A673 (cell line): Measurements from ENCODE around the gene CAMKK2. TPM values are rescaled to one million over a fixed set of nuclear protein-coding genes. Genes with fewer than 3 reads are reported as not detected.

Experiments used
- BruUV-seq: library from RNA; stranded (reverse); fragments of 400-500 nt; replicated peaks from 2 replicates; lab custom pipeline; 2021; lab: Mats Ljungman, UMichigan
- CTCF ChIA-PET: fragments of 300-600 bp; sonication (Branson Sonifier 250); formaldehyde crosslinking; loops from one replicate; lab custom pipeline; 2022; ENCODE audit warnings: antibody characterized with exemption; lab: Charles Lee
- POLR2A ChIA-PET: fragments of 300-600 bp; sonication (Branson Sonifier 250); formaldehyde crosslinking; loops from one replicate; lab custom pipeline; 2022; ENCODE audit warnings: antibody characterized with exemption; ENCODE audit not compliant: low non-redundant PET; lab: Charles Lee
- DNase-seq: peaks from one replicate; pipeline ENCODE4 v3.0.0-alpha.2; 2015; ENCODE audit warnings: low spot score
- H3K27ac ChIP-seq: fragments of 200-600 bp; sonication (generic); 2 replicates; pipeline ENCODE4 v1.5.1; 2016; ENCODE audit warnings: mixed run types, low read depth, mild to moderate bottlenecking, mixed read lengths, antibody characterized with exemption, low read length; ENCODE audit not compliant: poor library complexity, severe bottlenecking
- H3K27me3 ChIP-seq: fragments of 200-600 bp; sonication (generic); replicated peaks from 2 replicates; pipeline ENCODE4 v1.6.1; 2017; ENCODE audit warnings: mixed run types, low read depth, mild to moderate bottlenecking, mixed read lengths, antibody characterized with exemption, low read length; ENCODE audit not compliant: insufficient read depth, poor library complexity
- H3K36me3 ChIP-seq: fragments of 200-600 bp; sonication (generic); 2 replicates; pipeline ENCODE4 v1.6.1; 2016; ENCODE audit warnings: mixed run types, mild to moderate bottlenecking, mixed read lengths, antibody characterized with exemption, low read length; ENCODE audit not compliant: insufficient read depth, poor library complexity, severe bottlenecking
- H3K4me1 ChIP-seq: fragments of 200-600 bp; sonication (generic); 2 replicates; pipeline ENCODE4 v1.6.1; 2017; ENCODE audit warnings: mixed run types, mild to moderate bottlenecking, mixed read lengths, antibody characterized with exemption, low read length; ENCODE audit not compliant: insufficient read depth, poor library complexity, severe bottlenecking
- H3K4me3 ChIP-seq: fragments of 200-600 bp; sonication (generic); 2 replicates; pipeline ENCODE4 v1.5.1; 2016; ENCODE audit warnings: low read depth, mixed run types, mild to moderate bottlenecking, mixed read lengths, low read length; ENCODE audit not compliant: poor library complexity, severe bottlenecking
- H3K9me3 ChIP-seq: fragments of 200-600 bp; sonication (generic); 2 replicates; pipeline ENCODE4 v1.6.1; 2016; ENCODE audit warnings: mixed run types, low read depth, mild to moderate bottlenecking, mixed read lengths, antibody characterized with exemption, low read length; ENCODE audit not compliant: poor library complexity, severe bottlenecking
- CTCF ChIP-seq: fragments of 300-800, 200-600 bp; sonication (generic); conservative IDR thresholded peaks from 2 replicates; pipeline ENCODE4 v1.5.1; 2017; ENCODE audit warnings: low read depth, mild to moderate bottlenecking, antibody characterized with exemption, low read length, moderate library complexity, mixed read lengths
- EZH2 ChIP-seq: fragments of 200-600 bp; sonication (generic); IDR thresholded peaks from 2 replicates; pipeline ENCODE4 v1.6.1; 2017; ENCODE audit warnings: borderline replicate concordance, low read depth, mild to moderate bottlenecking, mixed read lengths, antibody characterized with exemption, low read length; ENCODE audit not compliant: poor library complexity, severe bottlenecking
- intact Hi-C: fragments of 100-400 bp; cut with micrococcal nuclease; formaldehyde crosslinking; loops from one replicate; pipeline ENCODE4 v1.10.0; 2022; ENCODE audit not compliant: unreplicated experiment
- total RNA-seq: library from RNA; stranded (reverse); gene quantifications from 2 replicates; pipeline ENCODE4 v1.2.3, GENCODE V29; 2021

Gene CAMKK2
- total RNA-seq, 1 experiment from 2014 or later, result 33.0 TPM

GRCh38 chr12:121274036-121274763 lies 22.3 kb downstream of the CAMKK2 start:
- ChIA-PET CTCF (no interaction called here), POLR2A (no interaction called here)
- TF ChIP-seq EZH2 (no peak), CTCF (no peak)
- Histone ChIP-seq H3K4me1 (no peaks in the 10 kb centered on the region), H3K27me3 (no peaks in the 10 kb centered on the region), H3K4me3 (no peak overlapping the region), H3K9me3 (no peaks in the 10 kb centered on the region), H3K36me3 (peaks cover 12% of the 10 kb centered on the region), H3K27ac (no peak overlapping the region)
- BruUV-seq, result no TSS peak
- intact Hi-C loops, result no loop called here
- DNase-seq, result no peak

GRCh38 chr12:121273364-121273896 lies 23.1 kb downstream of the CAMKK2 start:
- no TSS peak for BruUV-seq
- Histone ChIP-seq H3K9me3 (no peaks in the 10 kb centered on the region), H3K4me1 (no peaks in the 10 kb centered on the region), H3K36me3 (peaks cover 16% of the 10 kb centered on the region), H3K27me3 (no peaks in the 10 kb centered on the region), H3K4me3 (no peak overlapping the region), H3K27ac (no peak overlapping the region)
- ChIA-PET POLR2A (no interaction called here), CTCF (interaction anchor here (0.5 kb wide), 1 partner anchor 611 kb away, joined by 6 read pairs; no protein-coding TSS in a partner anchor)
- no peak for TF ChIP-seq EZH2
- no peak for TF ChIP-seq CTCF
- no peak for DNase-seq
- intact Hi-C loops, result no loop called here

- ChIA-PET POLR2A (no interaction called here), CTCF (no interaction called here)
- no peak overlapping the region for H3K27ac ChIP-seq
These were observed 28.7 kb downstream of the CAMKK2 start for GRCh38 chr12:121267822-121268221.

More at GRCh38 chr12:121267822-121268221, 28.7 kb downstream of the CAMKK2 start:
- Histone ChIP-seq H3K9me3 (no peaks in the 10 kb centered on the region), H3K36me3 (peaks cover 20% of the 10 kb centered on the region), H3K4me3 (no peak overlapping the region), H3K4me1 (no peaks in the 10 kb centered on the region), H3K27me3 (no peaks in the 10 kb centered on the region)
- no TSS peak for BruUV-seq
- DNase-seq, result no peak
- intact Hi-C loops, result no loop called here
- TF ChIP-seq CTCF (no peak), EZH2 (no peak)
